GM18909 (cell line): Measurements from ENCODE around the gene MVK.
"Not testable (repeated sequence)": the region's sequence is repeated elsewhere in the genome, so short reads cannot be mapped to it uniquely, and the experiment has no call there.

Experiments
- ATAC-seq: cut with Tn5 transposase; IDR thresholded peaks from one replicate; pipeline ENCODE4 v1.9.1; 2021; ENCODE audit warnings: mild to moderate bottlenecking; ENCODE audit not compliant: unreplicated experiment, poor library complexity

The MVK gene

DNA sequence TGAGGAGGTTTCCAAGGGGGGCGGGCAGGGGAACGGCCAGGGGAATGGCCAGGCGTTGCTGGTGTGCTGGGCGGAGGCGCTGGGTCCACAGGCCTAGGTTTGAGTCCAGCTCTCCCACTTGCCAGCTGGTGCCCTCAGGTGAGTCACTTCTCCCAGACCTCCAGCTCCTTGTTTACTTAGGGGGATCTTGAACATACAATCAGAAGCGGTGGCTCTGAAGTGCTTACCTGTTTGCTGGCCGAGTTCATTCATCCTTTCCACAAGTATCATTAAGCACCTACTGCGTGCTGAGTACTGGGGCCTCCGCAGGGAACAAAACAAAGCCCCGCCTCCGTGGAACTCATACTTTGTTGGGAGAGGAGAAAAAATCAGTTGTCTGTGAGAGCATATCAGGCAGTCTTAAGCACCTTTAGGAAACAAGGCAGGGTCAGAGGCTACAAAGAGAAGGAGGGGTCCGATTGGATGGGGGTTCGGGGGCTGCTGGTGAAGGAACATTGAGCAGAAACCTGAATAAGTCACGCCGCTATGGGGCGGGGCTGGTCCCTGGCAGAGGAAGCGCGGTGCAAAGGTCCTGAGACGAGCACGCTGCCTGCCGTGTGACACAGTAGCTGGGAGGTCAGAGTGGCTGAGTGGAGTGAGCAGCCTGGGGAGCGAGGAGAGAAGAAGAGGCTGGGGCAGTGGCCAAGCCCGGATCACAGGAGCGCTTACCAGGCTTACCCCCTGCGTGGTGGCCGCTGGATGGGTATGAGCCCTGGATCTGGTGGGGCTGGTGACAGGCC lies 15.1 kb downstream of the MVK start:
- ATAC-seq, result no peak

DNA sequence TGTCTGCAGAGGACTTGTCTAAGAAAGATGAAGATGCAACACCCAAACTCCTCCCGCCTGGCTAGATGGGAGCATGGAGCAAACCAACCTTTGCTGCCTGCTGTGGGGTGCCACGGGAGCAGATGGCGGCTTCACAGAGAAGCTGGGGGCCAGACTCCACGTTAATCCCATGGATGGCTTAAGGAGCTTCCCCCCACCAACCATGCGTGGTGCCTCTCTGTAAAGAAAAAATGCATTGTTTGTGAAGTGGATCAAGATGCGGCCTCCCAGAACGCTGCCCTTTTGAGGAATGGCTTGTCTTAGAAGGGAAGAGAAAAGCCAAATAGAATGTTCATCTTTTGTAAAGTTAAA lies 15.6 kb downstream of the MVK start:
- no peak for ATAC-seq

DNA sequence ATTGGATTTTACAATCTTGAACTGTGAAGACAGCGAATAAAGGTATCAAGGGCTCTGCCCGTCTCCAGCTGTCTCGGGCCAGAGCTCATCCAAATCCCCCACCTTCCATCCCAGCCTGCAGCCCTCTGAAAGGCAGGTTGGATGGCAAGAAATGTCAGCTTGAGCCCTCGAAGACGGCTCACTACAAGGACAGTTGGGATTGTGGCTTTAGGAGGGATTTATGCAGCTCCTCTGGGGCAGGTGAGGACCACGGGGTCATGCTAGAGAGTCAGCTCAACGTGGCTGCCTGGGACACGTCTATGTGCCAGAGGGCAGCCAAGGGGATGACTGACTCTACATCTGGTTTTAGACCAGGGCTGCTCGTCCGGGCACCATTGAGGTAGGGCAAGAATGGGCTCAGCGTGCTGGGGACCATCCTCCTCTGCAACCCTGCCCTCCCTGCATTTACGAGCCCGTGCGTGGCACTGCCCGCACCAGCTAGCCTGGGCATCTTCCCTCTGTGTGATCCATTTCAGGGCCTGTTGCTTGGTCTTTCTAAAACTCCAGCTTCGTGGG lies 16.2 kb downstream of the MVK start:
- ATAC-seq, result no peak

DNA sequence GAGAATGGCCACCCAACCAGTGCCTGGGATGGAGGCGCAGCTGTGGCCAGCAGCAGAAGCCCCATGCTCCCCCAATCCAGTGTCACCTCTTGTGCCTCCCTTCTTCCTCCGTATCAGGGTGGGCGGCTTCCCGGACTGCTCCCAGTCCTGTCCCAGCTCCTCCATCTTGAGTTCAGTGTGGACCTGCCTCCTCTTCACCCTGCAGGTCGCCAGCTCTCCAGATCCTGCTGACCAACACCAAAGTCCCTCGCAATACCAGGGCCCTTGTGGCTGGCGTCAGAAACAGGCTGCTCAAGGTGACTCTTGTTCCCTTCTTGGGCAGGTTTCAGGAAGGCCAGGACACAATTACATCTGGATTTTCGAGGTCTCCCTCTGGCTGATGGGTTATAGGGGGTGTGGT lies 17.0 kb downstream of the MVK start:
- ATAC-seq, result no peak

DNA sequence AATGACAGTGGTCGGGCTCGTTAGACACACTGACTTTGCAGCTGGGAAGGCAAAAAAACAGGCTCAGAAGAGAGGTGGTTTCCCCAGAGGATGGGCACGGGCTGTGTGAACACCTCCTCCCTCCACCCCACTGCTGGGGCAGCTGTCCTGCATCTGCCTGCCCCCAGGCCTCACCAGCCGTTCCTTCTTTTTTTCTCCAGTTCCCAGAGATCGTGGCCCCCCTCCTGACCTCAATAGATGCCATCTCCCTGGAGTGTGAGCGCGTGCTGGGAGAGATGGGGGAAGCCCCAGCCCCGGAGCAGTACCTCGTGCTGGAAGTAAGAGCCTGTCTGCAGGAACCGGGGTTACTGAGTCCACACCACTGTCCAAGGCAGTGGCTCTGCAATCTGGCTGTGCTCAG lies 17.4 kb downstream of the MVK start:
- no peak for ATAC-seq

DNA sequence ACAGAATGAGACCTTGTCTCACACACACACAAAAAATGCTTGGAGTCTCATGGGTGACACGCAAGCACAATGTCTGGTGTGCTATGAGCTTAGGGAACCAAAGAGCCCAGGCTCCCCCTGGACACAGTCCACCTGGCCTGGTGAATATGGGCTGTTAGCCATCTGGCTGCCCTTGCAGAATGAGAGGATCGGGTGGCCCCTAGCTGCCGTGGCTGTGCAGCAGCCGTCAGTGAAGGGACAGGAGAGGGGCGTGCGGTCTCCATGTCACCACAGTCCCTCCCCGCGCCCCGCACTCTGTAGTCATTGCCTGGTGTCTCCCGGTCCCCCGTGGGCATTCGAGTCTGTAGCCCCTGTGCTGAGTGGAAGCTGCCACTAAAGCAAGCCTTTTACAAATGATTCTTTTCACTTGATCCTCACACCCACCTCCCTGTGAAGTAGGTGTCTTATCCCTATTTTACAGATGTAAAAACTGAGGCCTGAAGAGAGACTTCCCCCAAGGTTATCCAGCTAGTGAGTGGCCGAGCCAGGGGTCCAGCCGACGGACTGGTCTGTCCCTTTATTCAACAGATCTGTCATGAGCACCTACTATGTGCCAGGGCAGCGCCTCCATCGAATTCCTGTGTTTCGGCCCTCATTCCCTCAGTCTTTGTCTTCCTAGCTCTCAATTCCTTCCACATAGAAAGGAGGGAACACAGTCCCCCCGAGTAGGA lies 18.8 kb downstream of the MVK start:
- ATAC-seq, result no peak

DNA sequence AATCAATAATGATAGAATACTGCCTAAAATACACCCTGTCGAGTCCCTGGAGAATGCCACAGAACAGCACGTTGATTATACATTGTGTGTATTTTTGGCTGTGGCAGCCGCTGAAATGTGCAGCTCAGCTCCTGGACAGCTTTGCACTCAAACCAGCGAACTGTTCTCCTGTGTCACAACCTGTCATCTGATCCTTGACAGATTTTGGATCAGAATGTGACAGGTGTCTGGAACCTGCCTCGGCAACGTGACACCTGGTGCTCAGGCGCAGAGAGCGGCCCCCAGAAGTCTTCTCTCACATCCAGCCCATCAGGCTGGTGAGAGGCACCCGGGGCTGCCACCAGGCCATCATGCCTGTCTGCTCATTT lies 19.3 kb downstream of the MVK start:
- ATAC-seq, result no peak

DNA sequence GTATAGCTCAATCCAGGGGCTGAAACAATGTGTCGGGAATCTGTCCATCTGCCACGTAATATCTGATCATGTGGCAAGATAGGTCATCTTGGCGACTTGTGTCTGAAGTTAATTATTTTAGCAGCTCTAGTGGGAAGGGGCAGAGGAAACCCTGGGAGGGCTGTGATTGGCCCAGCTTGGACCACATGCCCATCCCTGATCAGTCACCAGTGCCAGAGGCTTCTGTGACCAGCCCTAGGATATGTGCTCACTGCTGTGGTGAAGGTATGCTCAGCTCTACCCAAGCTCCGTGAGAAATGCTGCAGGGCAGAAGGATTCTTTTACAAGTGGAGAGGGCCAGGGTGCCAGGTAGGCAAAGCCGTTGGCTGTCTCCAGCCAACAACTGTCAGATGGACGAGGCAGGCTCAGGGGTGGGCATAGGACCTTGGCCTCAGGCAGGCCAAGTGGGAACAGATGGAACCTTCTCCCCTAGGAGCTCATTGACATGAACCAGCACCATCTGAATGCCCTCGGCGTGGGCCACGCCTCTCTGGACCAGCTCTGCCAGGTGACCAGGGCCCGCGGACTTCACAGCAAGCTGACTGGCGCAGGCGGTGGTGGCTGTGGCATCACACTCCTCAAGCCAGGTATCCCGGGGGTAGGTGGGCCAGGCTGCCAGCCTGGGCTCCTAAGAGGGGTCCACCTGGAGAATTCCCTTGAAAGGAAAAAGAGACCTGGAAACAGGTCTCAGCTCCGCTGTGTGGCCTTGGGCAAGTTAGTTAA lies 21.1 kb downstream of the MVK start:
- no peak for ATAC-seq

DNA sequence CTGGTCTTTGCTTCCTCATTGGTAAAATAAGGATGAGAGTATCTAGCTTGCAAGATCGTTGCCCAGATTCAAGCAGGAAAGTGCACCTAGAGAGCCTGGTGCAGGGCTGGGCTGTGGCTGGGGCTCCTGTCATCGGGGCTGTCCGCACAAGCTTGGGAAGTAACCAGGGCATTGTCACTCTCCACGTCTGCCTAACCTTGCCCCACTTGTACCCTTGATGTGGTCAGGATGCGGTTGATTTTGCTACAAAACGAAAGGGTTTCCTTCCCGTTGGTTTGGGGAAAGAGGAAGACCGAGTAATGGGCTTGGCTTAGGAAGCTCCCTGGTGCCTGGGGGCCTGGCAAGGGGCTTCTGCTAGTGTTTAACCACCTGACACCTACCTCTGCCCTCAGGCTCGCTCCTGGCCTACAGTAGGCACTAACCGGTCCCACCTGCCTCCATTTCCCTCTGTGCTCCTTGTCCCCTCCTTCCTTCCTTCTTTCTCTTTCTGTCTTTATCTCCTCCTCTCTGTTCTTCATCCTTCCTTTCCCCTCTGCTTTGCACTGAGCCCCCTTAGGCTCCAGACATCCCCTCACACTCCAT lies 21.8 kb downstream of the MVK start:
- no peak for ATAC-seq

DNA sequence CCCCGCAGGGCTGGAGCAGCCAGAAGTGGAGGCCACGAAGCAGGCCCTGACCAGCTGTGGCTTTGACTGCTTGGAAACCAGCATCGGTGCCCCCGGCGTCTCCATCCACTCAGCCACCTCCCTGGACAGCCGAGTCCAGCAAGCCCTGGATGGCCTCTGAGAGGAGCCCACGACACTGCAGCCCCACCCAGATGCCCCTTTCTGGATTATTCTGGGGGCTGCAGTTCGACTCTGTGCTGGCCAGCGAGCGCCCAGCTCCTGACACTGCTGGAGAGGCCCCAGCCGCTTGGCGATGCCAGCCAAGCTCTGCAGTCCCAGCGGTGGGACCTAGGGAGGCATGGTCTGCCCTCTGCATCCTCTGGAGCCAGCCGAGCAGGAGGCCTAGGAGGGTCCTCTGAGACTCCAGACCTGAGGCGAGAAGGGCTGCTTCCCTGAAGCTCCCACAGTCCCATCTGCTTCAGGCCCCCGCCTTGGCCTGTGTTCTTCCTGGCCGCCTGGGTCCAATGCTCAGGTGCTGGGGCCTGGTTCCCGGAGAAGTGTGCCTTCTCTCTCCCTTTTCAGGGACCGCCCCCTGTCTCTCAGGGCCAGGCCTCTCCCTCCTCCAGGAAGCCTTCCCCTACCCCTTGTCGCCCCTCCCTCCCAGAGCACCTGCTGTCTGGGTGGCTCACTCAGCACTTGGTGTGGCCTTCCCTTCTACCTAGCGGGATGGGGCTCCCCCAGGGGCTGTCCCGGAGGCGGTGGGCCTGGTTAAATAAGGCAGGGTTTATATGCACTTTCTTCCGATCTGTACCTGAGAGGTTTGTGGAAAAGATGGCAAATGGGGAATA lies 23.0 kb downstream of the MVK start:
- ATAC-seq, result no peak

DNA sequence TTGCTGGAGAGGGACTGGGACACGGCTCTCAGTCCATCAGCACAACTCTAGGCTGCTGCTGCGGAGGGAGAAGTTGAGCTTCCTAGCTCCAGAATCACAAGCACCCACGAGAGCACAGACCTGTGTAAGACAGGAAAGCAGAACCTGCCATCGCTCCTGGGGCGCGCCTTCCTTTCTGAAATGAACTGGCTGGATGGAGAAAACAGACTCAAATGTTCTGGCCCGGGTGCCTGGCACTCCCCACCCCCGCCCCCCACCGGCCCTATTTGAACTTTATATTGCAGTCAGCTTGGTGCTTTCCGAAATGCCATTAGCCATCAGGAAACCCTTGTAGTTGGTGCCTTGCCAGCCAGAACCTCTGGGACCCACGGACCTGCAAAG lies 23.8 kb downstream of the MVK start:
- no peak for ATAC-seq

DNA sequence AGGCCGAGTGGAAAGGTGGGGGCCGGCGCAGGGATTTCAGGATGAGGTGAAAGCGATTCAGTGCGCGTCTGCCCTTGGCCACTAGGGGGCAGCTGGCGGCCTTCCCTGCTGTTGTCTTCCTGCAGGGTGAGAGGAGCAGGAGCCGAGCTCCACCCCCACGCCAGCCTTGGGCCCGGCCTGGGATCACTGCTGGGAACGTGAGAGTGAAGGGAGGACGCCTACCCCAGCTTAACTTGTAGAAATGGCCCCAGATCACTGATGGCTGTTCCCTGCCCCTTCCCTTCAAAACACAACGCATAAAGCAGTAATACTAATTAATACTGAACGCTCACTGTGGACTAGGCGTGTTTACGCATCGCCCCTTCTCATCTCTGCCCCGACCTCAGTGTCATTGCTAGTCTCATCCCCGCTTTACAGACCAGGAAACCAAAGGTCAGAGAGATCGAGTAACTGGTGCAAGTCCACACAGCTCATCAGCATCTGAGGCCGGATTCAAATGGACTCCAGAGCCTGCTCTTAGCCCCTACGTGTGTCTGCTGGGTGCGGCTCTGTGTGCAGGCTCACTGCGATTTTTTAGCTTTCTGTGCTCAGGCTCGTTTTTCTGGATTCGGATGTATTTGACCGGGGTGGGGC lies 24.3 kb downstream of the MVK start:
- ATAC-seq, result no peak

DNA sequence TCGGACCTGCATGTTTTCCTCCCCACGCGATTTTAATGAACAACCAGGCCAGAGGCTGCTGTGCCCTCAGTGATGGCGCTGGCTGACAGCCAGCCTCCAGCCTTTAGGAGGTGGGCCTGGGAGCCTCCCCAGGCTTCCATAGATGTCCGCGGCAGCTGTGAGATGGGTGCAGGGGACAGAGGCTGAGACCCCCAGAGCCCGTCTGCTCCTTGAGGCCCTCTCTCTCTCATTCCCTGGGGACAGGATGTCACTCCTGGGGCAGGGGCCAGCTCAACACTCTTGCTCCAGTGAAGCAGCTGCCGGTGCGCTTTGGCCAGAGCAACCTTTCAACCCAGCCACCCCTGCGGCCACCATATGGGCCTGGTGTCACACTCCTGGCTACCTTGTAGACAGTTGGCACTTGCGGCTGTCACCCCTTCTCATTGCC lies 24.8 kb downstream of the MVK start:
- ATAC-seq, result no peak

DNA sequence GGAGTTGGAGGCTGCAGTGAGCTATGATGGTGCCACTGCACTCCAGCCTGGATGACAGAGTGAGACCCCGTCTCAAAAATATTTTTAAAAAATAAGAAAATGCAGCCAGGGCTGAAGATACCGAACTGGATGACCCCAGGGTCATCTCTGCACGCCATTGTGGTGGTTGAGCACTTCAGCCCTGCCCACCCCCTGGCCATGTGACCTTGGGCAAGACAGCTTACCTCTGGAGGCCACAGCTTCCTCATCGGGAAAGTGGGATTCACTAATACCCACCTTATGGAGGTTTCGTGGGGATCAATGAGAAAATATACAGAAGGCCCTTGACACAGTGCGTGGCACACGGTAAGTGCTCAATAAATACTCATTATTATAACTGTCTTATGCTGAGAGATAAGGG lies 25.5 kb downstream of the MVK start:
- no peak for ATAC-seq

DNA sequence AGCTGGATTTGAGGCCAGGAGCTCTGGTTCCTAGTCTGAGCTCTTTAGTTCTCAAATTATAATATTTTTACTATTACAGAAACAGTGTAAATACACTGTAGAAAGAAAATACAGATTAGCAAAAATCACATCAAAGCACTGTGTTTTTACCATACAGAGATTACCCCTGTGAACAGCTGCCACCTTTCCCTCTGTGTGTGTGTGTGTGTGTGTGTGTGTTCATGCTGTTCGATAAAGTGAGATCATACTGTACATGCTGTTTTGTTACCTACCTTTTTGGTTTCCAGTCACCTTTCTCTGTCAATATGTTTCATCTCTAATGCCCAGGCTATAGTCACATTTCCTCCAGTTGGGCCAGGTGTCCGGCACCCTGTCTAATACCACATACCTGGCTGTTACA lies 26.9 kb downstream of the MVK start:
- no peak for ATAC-seq

DNA sequence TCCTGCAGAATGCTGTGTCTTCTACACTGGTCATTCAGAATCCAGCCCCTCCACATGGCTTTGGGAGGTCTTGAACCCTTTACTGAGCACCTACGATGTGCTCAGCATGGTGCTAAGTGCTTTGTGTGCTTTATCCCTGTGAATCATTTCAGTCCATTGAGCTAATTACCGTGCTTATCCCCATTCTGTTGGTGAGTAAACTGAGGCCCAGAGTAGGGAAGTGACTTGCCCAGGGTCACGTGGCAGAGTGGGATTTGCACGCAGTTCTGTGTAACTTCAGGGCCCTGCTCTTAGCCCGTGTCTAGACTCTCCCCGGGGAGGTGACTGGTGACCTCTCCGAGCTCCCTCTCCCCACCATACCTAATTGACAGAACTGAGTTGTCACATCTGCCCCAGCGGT lies 27.4 kb downstream of the MVK start:
- ATAC-seq, result no peak

DNA sequence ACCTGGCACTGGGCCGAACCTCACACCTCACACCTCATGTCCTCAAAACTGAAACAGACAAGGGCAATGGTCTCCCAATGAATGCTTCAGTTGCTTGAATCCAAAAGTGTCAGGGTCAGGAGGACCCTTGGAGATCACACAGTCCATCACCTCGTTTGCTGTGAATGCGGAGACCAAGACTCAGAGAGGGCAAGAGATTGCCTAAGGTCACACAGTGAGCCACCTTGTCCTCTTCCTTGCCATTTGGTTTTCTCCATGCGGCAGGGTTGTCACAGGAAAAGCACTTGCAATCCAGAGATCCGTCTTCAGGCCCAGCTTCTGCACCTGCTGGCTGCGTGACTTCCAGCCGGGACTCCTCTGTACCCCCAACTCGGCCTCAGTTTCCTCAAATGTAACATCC lies 28.0 kb downstream of the MVK start:
- ATAC-seq, result no peak

DNA sequence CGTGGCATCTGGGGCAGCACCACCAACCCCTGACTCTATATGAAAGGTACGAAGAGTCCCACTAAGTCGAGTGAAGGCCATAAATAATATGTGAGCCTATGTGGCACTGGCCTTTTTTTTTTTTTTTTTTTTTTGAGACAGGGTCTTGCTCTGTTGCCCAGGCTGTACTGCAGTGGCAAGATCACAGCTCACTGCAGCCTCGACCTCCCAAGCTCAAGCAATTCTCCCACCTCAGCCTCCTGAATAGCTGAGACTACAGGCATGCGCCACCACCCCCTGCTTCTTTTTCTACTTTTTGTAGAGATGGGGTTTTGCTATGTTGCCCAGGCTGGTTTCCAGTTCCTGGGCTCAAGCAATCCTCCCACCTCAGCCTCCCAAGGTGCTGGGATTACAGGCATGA lies 28.5 kb downstream of the MVK start:
- ATAC-seq, result not testable (repeated sequence)

DNA sequence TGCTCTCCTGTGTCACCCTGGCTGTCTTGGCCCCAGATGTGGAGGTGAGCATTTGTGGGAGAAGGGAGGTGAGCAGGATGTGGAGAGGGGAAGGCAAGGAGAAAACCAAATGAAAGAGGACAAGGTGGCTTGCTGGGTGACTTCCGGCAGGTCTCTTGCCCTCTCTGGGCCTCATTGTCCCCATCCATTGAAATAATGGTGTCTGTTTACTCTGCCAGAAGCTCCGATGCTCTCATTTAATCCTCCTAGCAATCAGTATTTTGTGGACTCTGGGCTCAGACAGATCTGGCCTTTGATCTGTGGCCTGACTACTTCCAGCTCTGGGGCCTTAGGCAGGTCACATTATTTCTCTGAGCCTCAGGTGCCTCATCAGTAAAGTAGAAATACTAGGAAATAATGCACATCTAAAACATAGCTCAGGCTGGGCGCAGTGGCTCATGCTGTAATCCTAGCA lies 30.6 kb downstream of the MVK start:
- no peak for ATAC-seq
